Subcutaneous abdominal adipose tissue (tissue), 5 donors: Measurements from ENCODE around the gene PPCDC.

Source experiments
- H3K27ac ChIP-seq: one replicate; pipeline ENCODE4 v1.7.0; 2013; ENCODE audit warnings: low read depth, mild to moderate bottlenecking, inconsistent platforms, low read length, moderate library complexity
- H3K27me3 ChIP-seq, 5 donors: one replicate each; pipeline ENCODE4 v1.7.0; 2013; ENCODE audit warnings: low read length in 5 of 5, inconsistent platforms in 1 of 5; ENCODE audit not compliant: control insufficient read depth in 5 of 5, insufficient read depth in 4 of 5
- H3K36me3 ChIP-seq, 5 donors: one replicate each; pipeline ENCODE4 v1.7.0; 2013; ENCODE audit warnings: low read length in 5 of 5; ENCODE audit not compliant: control insufficient read depth in 5 of 5, insufficient read depth in 5 of 5
- H3K4me1 ChIP-seq, 5 donors: one replicate each; pipeline ENCODE4 v1.7.0; 2013; ENCODE audit warnings: low read length in 5 of 5, mild to moderate bottlenecking in 3 of 5, moderate library complexity in 1 of 5; ENCODE audit not compliant: control insufficient read depth in 5 of 5, insufficient read depth in 5 of 5
- H3K4me3 ChIP-seq, 5 donors: one replicate each; pipeline ENCODE4 v1.7.0; 2013; ENCODE audit warnings: low read length in 5 of 5, low read depth in 1 of 5
- H3K9ac ChIP-seq, 5 donors: one replicate each; pipeline ENCODE4 v1.7.0; 2013; ENCODE audit warnings: low read length in 5 of 5, mild to moderate bottlenecking in 4 of 5, moderate library complexity in 3 of 5
- H3K9me3 ChIP-seq, 5 donors: one replicate each; pipeline ENCODE4 v1.7.0; 2013; ENCODE audit warnings: low read length in 5 of 5; ENCODE audit not compliant: control insufficient read depth in 5 of 5
- donor health status: healthy.
- donor health status: healthy.
- donor health status: healthy.
- donor health status: healthy.
- donor health status: healthy.

The PPCDC gene

DNA sequence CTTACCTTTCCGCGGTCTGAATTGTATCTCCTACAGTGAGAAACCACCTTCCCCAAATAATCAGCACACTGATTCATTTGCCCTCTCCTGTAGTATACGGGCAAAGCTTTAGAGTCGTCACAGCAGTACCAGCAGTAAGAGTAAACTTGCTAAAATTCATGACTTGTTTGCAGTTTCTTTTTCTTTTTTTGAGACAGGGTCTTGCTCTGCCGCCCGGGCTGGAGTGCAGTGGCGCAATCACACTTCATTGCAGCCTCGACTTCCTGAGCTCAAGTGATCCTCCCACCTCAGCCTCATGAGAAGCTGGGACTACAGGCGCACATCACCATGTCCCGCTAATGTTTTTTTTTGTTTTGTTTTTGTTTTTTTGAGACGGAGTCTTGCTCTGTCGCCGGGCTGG is 16.2 kb upstream of the PPCDC start:
- H3K27me3 ChIP-seq: peaks cover 0 to 2% (median 0%) of the 10 kb centered on the region in 5 donors
- no peaks in the 10 kb centered on the region for H3K9me3 ChIP-seq
- H3K36me3 ChIP-seq: no peaks in the 10 kb centered on the region
- peaks cover 0 to 10% (median 0%) of the 10 kb centered on the region in 5 donors for H3K4me1 ChIP-seq
- H3K27ac ChIP-seq: no peak overlapping the region
- no peak overlapping the region for H3K9ac ChIP-seq
- H3K4me3 ChIP-seq: no peak overlapping the region

DNA sequence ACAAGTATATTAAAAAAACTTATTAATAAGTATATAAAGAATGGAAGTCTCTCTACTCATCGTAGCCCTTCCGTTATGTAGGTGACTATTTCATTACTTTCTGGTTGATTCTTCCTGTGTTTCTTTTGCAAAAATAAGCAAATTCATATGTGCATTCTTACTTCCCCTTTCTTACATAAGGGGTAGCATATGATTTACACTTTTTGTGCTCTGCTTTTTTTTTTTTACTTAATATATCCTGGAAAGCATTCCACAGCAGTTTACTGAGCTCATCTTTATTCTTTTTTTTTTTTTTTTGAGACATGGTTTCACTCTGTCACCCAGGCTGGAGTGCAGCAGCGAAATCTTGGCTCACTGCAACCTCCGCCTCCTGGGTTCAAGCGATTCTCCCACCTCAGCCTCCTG is 15.2 kb upstream of the PPCDC start:
- H3K9me3 ChIP-seq: no peaks in the 10 kb centered on the region
- H3K27ac ChIP-seq: no peak overlapping the region
- H3K9ac ChIP-seq: no peak overlapping the region
- no peak overlapping the region for H3K4me3 ChIP-seq
- no peaks in the 10 kb centered on the region for H3K27me3 ChIP-seq
- no peaks in the 10 kb centered on the region for H3K36me3 ChIP-seq
- H3K4me1 ChIP-seq: peaks cover 0 to 18% (median 0%) of the 10 kb centered on the region in 5 donors

DNA sequence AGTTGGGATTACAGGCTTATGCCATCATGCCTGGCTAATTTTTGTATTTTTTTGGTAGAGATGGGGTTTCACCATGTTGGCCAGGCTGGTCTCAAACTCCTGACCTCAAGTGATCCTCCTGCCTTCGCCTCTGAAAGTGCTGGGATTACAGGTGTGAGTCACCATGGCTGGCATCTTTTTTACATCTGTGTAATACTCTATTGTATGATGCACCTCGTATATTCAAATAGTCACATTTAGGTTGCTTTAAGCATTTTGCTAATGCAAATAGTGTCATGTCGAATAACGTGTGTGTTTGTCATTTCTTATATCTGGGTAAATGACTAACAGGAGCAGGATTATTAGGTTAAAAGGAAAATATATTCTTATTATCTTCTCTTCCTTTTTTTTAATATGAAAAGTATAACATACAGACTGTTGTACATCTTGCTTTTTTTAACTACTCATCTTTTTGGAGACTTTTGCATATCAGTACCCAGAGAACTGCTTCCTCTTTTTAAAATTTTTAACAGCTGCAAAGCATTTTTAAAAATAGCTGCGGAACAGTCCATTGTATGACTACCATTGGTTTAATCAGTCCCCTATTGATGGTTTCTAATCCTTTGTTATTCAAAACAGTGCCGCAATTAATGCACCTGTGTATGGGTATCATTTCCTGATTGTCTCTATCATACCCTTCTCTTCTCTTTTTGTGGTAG is 14.6 kb upstream of the PPCDC start:
- H3K27me3 ChIP-seq: no peaks in the 10 kb centered on the region
- no peaks in the 10 kb centered on the region for H3K9me3 ChIP-seq
- H3K27ac ChIP-seq: no peak overlapping the region
- H3K9ac ChIP-seq: no peak overlapping the region
- H3K4me1 ChIP-seq: peaks cover 0 to 19% (median 0%) of the 10 kb centered on the region in 5 donors
- H3K36me3 ChIP-seq: no peaks in the 10 kb centered on the region
- no peak overlapping the region for H3K4me3 ChIP-seq

DNA sequence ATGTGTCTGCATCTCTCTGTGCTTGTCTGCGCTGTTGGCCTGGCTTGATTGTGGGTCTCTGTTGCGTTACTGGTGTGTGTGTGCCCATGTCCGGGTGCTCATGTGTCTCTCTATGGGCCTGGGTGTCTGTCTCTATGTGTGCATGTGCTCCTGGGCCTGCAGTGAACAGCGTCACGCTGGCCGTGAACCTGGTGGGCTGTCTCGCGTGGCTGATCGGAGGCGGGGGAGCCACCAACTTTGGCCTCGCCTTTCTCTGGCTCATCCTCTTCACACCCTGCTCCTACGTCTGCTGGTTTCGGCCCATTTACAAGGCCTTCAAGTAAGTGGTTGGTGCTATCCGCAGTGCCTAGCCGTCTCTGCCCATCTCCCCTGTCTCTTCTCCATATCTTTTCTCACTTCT is 7.0 kb upstream of the PPCDC start:
- Histone ChIP-seq H3K4me1 (peaks cover 0 to 21% (median 0%) of the 10 kb centered on the region in 5 donors), H3K36me3 (no peaks in the 10 kb centered on the region), H3K9me3 (no peaks in the 10 kb centered on the region), H3K27ac (no peak overlapping the region), H3K27me3 (no peaks in the 10 kb centered on the region), H3K4me3 (no peak overlapping the region), H3K9ac (no peak overlapping the region)

DNA sequence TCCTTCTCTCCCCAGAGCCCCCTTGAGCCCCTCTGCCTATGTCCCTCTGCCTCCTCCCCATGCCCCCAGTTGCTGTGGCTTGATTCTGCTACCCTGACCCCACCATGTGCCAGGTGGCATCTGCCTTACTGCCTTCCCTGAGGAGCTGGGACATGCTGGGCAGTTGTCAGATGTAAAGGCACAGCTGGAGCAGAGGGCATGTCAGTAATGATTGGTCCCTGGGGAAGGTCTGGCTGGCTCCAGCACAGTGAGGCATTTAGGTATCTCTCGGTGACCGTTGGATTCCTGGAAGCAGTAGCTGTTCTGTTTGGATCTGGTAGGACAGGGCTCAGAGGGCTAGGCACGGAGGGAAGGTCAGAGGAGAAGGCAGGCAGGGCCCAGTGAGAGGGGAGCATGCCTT is 3.5 kb upstream of the PPCDC start:
- Histone ChIP-seq H3K4me3 (no peak overlapping the region), H3K36me3 (no peaks in the 10 kb centered on the region), H3K27me3 (no peaks in the 10 kb centered on the region), H3K4me1 (peaks cover 6 to 32% (median 16%) of the 10 kb centered on the region in 5 donors), H3K27ac (no peak overlapping the region), H3K9ac (no peak overlapping the region), H3K9me3 (no peaks in the 10 kb centered on the region)

DNA sequence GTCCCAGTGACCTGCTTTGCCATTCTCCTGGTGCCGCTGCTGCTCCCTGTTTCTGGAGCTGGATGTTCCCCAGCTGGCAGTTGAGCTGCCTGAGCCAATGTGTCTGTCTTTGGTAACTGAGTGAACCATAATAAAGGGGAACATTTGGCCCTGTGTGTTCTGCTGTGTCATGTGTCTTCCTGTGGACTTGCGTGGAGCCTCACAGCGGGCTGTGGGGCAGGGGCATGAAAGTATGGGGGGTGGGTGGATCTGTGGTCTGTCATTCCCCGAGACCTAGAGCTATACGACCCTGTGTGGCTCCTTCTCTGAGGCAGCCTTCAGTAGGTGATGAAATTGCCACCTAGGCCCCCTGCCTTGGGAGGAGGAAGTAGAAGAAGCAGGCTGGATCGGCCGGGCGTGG is 2.0 kb upstream of the PPCDC start:
- Histone ChIP-seq H3K27me3 (no peaks in the 10 kb centered on the region), H3K9ac (no peak overlapping the region), H3K4me3 (no peak overlapping the region), H3K9me3 (no peaks in the 10 kb centered on the region), H3K36me3 (peaks cover 0 to 5% (median 0%) of the 10 kb centered on the region in 5 donors), H3K4me1 (peaks cover 6 to 43% (median 23%) of the 10 kb centered on the region in 5 donors), H3K27ac (no peak overlapping the region)

DNA sequence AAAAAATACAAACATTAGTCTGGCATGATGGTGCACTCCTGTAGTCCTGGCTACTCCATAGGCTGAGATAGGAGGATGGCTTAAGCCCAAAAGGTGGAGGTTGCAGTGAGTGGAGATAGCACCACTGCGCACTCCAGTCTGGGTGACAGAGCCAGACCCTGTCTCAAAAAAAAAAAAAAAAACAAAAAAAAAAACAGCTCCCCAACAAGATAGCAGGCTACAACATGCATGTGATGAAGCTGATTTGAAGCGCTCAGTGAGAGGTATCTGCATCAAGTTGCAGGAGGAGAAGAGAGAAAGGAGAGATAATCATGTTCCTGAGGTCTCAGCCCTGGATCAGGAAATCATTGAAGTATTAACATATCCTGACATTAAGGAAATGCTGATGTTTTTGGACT is 608 bp upstream of the PPCDC start:
- H3K9me3 ChIP-seq: no peaks in the 10 kb centered on the region
- H3K36me3 ChIP-seq: peaks cover 0 to 5% (median 0%) of the 10 kb centered on the region in 5 donors
- no peaks in the 10 kb centered on the region for H3K27me3 ChIP-seq
- no peak overlapping the region for H3K9ac ChIP-seq
- no peak overlapping the region for H3K4me3 ChIP-seq
- peaks cover 6 to 45% (median 23%) of the 10 kb centered on the region in 5 donors for H3K4me1 ChIP-seq
- H3K27ac ChIP-seq: no peak overlapping the region

DNA sequence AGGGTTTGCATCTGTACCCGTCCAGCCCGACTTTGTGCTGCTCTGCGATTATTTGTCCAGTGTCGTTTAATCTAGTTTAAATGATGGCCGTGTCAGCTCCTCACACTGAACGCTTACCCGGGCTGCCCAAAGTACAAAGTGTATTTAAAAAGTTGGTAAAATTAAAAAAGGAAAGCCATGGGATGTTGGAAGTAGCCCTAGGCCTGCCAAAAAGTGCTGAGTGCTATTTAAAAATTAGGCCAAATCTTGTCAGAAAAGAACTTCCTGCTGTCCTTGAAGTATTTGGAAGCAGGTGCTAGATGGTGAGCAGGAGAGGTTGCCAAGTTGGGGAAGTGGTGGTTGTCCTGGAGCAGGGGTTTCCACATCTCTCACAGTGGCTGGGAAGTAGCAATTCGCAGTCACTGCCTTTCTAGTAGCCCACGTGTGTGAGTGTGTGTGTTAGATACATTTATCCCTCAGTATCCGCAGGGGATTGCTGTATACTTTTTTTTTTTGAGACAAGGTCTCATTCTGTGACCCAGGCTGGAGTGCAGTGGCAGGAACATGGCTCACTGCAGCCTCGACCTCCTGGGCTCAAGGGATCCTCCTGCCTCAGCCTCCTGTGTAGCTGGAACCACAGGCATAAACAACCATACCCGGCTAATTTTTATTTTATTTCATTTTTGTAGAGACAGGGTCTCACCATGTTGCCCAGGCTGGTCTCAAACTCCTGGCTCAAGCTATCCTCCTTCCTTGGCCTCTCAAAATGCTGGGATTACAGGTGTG is 664 bp downstream of the PPCDC start:
- peak overlapping the region; percentile 76 to 94 (median 90) for H3K4me3 ChIP-seq
- H3K4me1 ChIP-seq: peaks cover 6 to 57% (median 32%) of the 10 kb centered on the region in 5 donors
- peaks cover 0 to 5% (median 0%) of the 10 kb centered on the region in 5 donors for H3K36me3 ChIP-seq
- H3K9me3 ChIP-seq: no peaks in the 10 kb centered on the region
- peak overlapping the region; percentile 75 to 97 (median 85) for H3K9ac ChIP-seq
- H3K27ac ChIP-seq: peak overlapping the region; percentile 92
- no peaks in the 10 kb centered on the region for H3K27me3 ChIP-seq

DNA sequence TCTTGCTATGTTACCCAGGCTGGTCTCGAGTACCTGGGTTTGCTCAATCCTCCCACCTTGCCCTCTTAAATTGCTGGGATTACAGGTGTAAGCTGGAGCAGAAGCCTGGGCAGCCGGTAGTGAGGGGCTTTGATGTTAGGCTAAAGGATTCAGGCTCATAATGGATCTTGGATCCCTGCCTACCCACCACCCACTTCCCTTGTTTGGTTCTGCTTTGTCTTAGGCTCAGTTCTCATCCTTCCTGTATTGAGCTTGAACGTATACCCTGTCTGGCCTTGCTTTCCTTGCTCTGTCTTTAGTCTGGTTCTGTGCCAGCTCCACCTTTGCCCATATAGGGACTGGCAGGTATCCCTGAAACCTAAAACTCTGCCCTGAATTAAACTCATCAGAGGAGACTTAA is 1.7 kb downstream of the PPCDC start:
- no peak overlapping the region for H3K4me3 ChIP-seq
- no peaks in the 10 kb centered on the region for H3K9me3 ChIP-seq
- peak overlapping the region in 2 of 5 donors; percentile 7 to 45 for H3K9ac ChIP-seq
- no peak overlapping the region for H3K27ac ChIP-seq
- H3K27me3 ChIP-seq: peaks cover 0 to 5% (median 0%) of the 10 kb centered on the region in 5 donors
- peaks cover 15 to 63% (median 42%) of the 10 kb centered on the region in 5 donors for H3K4me1 ChIP-seq
- peaks cover 0 to 5% (median 0%) of the 10 kb centered on the region in 5 donors for H3K36me3 ChIP-seq
